Measurements from ENCODE around the gene RETREG1.

RETREG1 gene

GRCh38 chr5:16510098-16510497 lies 106.7 kb downstream of the RETREG1 start:
- Histone ChIP-seq H3K9ac (ENCODE audit: low read length) (no peak overlapping the region), H3K4me1 (ENCODE audit: insufficient read depth, low read length, severe bottlenecking) (no peaks in the 10 kb centered on the region), H3F3A (ENCODE audit: insufficient read depth, low read length) (no peaks in the 10 kb centered on the region), H3K36me3 (ENCODE audit: insufficient read depth, low read length) (no peaks in the 10 kb centered on the region), H3K4me2 (ENCODE audit: low read length) (no peak overlapping the region), H4K20me1 (ENCODE audit: insufficient read depth, low read length) (no peaks in the 10 kb centered on the region), H3K9me2 (ENCODE audit: low read depth, low read length) (no peaks in the 10 kb centered on the region), H3K9me3 (ENCODE audit: low read length) (no peaks in the 10 kb centered on the region), H3K4me3 (ENCODE audit: low read depth, low read length, poor library complexity, severe bottlenecking) (no peak overlapping the region), H2AFZ (ENCODE audit: low read length) (no peak overlapping the region), H3K79me2 (ENCODE audit: insufficient read depth, low read length) (no peaks in the 10 kb centered on the region), H3K27me3 (ENCODE audit: insufficient read depth, low read length) (no peaks in the 10 kb centered on the region), H3K27ac (ENCODE audit: low read depth, low read length, poor library complexity, severe bottlenecking) (no peak overlapping the region)
- TF ChIP-seq EZH2 (IDR thresholded peaks at IDR 0.05; ENCODE audit: borderline replicate concordance, low read length) (no peak), CTCF (IDR thresholded peaks at IDR 0.05; ENCODE audit: low read length) (no peak)

GRCh38 chr5:16508730-16509531 lies 107.9 kb downstream of the RETREG1 start:
- no peak overlapping the region for H3K4me3 ChIP-seq (ENCODE audit: low read depth, low read length, poor library complexity, severe bottlenecking)
- no peaks in the 10 kb centered on the region for H3K4me1 ChIP-seq (ENCODE audit: insufficient read depth, low read length, severe bottlenecking)
- TF ChIP-seq CTCF (IDR thresholded peaks at IDR 0.05; ENCODE audit: low read length): no peak
- TF ChIP-seq EZH2 (IDR thresholded peaks at IDR 0.05; ENCODE audit: borderline replicate concordance, low read length): no peak
- no peaks in the 10 kb centered on the region for H4K20me1 ChIP-seq (ENCODE audit: insufficient read depth, low read length)
- no peak overlapping the region for H3K9ac ChIP-seq (ENCODE audit: low read length)
- H3K27ac ChIP-seq (ENCODE audit: low read depth, low read length, poor library complexity, severe bottlenecking): no peak overlapping the region
- no peak overlapping the region for H3K4me2 ChIP-seq (ENCODE audit: low read length)
- no peaks in the 10 kb centered on the region for H3K9me2 ChIP-seq (ENCODE audit: low read depth, low read length)
- no peaks in the 10 kb centered on the region for H3K79me2 ChIP-seq (ENCODE audit: insufficient read depth, low read length)
- no peaks in the 10 kb centered on the region for H3K9me3 ChIP-seq (ENCODE audit: low read length)
- H3K36me3 ChIP-seq (ENCODE audit: insufficient read depth, low read length): no peaks in the 10 kb centered on the region
- no peaks in the 10 kb centered on the region for H3F3A ChIP-seq (ENCODE audit: insufficient read depth, low read length)
- H3K27me3 ChIP-seq (ENCODE audit: insufficient read depth, low read length): no peaks in the 10 kb centered on the region
- no peak overlapping the region for H2AFZ ChIP-seq (ENCODE audit: low read length)

- Histone ChIP-seq H2AFZ (ENCODE audit: low read length) (no peak overlapping the region), H3K4me3 (ENCODE audit: low read depth, low read length, poor library complexity, severe bottlenecking) (no peak overlapping the region), H3K36me3 (ENCODE audit: insufficient read depth, low read length) (no peaks in the 10 kb centered on the region), H3K27me3 (ENCODE audit: insufficient read depth, low read length) (no peaks in the 10 kb centered on the region), H3K4me2 (ENCODE audit: low read length) (no peak overlapping the region), H3K79me2 (ENCODE audit: insufficient read depth, low read length) (no peaks in the 10 kb centered on the region), H3K9me3 (ENCODE audit: low read length) (no peaks in the 10 kb centered on the region), H3K27ac (ENCODE audit: low read depth, low read length, poor library complexity, severe bottlenecking) (no peak overlapping the region), H4K20me1 (ENCODE audit: insufficient read depth, low read length) (no peaks in the 10 kb centered on the region), H3F3A (ENCODE audit: insufficient read depth, low read length) (no peaks in the 10 kb centered on the region), H3K4me1 (ENCODE audit: insufficient read depth, low read length, severe bottlenecking) (no peaks in the 10 kb centered on the region), H3K9me2 (ENCODE audit: low read depth, low read length) (no peaks in the 10 kb centered on the region), H3K9ac (ENCODE audit: low read length) (no peak overlapping the region)
- TF ChIP-seq EZH2 (IDR thresholded peaks at IDR 0.05; ENCODE audit: borderline replicate concordance, low read length): no peak
- no peak for TF ChIP-seq CTCF (IDR thresholded peaks at IDR 0.05; ENCODE audit: low read length)
Observed at GRCh38 chr5:16507716-16508115, 109.1 kb downstream of the RETREG1 start.
